Activated T-helper 9 cell treated with anti-CD3 and anti-CD28 coated beads, Interleukin-2, amount 50 U/mL, for 16 hours (primary cell): ENCODE measurements around the gene KLHL20.
"Not testable (repeated sequence)": the region's sequence is repeated elsewhere in the genome, so short reads cannot be mapped to it uniquely, and the experiment has no call there.

Source experiments
- DNase-seq: peaks from one replicate; pipeline ENCODE4 v3.0.0-alpha.2; 2020; ENCODE audit warnings: low read depth

The KLHL20 gene

DNA sequence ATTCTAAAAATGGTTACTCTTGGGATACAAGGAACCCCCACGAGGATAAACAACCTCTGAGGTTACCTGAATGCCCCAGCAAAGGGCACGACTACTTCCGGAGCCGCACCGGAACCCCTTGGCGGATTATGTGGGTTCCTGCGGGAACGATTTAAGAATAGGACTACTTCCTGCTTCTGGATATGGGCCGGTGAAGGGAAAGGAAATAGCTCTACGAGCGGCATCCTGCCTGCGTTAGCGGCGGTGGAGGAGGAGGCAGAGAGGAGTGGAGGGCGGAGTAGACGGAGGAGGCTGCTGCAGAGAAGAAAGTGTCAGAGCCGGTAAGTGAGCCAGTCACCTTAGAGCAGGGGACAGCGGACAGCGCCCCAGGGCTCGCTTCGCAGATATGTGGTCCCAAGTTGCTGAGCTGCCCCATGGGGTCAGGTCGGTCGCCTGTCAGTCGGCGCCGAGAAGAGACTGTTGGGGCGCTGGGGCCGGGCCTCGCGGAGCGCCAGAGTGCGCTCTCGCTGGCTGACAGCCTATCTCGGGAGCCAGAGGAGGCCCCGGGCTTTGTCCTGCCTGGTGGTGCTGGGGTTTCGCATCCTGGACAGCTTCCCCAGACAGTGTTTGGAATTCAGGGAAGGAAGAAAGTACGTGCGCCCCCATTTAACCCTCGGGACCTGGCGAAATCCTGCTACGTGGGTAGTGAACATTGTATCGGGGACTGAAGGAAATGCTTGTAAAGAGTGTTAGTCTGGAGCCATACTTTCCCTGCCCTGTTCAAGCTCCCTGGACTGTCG is at the start of gene KLHL20:
Gene KLHL20, plus strand, starts transcription at position 223 of the 779 bp plus-strand sequence. CDS start 1,063 bp downstream, outside the sequence.
- DNase-seq = peak; percentile 76

DNA sequence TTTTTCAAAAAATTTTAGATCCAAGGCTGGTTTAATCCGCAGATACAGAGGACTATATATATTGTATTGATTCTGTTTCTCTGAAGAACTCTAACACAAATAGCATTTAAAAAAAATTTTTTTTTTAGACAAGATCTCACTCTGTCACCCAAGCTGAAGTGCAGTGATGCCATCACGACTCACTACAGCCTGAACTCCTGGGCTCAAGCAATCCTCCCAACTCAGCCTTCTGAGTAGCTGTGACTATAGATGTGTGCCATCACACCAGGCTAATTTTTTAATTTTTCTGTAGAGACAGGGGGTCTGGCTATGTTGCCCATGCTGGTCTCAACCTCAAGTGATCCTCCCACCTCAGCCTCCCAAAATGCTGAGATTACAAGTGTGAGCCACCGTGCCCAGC is 48.1 kb upstream of the KLHL20 start:
- DNase-seq = no peak

GRCh38 chr1:173669491-173669941 is 45.3 kb upstream of the KLHL20 start, which contains the start of gene ANKRD45:
TSS of gene ANKRD45 (minus strand) at chr1:173669851. CDS start at chr1:173659418, 10,433 bp downstream.
- DNase-seq = no peak

DNA sequence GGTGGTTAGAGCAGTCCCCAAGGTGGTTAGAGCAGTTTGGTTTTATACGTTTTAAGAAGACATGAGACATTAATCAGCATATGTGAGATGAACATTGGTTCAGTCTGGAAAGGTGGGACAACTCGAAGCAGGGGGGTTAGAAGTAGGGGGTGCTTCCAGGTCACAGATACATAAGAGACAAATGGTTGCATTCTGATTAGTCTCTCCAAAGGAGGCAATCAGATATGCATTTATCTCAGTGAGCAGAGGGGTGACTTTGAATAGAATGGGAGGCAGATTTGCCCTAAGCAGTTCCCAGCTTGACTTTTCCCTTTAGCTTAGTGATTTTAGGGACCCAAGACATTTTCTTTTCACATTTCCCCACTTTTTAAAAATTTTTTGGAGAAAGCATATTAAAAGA is 40.3 kb upstream of the KLHL20 start:
- not testable (repeated sequence) for DNase-seq

- DNase-seq = not testable (repeated sequence)
These were observed 34.6 kb upstream of the KLHL20 start for GRCh38 chr1:173680152-173680551.

DNA sequence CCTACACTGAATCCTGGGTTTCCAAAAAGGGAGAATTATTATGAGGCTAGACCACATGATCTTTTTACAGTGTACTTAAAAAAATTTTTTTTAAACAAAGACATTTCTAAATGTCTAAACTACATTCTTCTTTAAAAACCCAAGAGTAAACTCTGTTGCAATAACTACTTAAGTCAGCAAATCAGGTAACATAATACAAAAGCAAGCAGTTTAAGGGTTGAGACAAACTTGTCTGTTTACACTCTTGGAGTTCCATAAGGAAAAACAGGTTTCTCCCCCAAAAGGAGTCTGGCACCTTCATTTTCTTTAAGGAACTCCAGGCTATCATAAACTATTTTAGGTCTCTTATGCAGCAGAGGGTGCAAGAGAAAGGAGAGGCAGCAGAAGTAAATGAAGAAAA is 32.6 kb upstream of the KLHL20 start:
- no peak for DNase-seq

DNA sequence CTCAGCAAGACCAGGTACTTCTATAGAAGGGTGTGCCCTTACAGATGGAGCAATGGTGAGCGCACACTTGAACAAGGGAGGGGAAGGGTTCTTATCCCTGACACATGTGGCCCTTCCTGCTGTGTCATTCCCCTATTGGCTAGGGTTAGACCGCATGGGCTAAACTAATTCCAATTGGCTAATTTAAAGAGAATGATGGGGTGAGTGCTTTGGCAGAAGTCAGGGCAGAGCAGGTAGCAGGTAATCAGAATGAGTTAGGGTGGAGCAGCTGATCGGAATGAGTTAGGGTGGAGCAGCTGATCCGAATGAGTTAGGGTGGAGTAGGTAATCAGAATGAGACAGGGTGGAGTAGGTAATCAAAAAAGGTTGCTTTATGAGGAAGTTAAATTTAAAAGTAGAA is 30.9 kb upstream of the KLHL20 start:
- DNase-seq = not testable (repeated sequence)

DNA sequence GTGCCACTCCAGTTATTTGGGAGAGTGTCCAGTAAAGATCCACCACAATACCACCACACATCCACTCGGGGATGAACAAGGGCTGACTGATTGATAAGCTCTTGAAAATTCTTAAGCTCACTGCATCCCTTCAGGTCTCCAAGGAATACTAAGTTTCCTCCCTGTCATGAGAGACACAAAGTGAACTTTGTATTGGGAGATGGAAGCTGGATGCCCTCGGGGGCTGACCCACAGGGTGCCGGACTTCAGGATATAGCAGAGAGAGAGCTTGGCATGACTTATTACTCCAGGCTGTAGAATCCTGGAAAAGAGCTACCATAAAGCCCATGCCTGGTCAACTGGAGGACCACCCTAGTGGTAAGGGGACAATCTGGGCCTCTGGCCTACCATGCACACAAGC is 29.7 kb upstream of the KLHL20 start:
- DNase-seq = not testable (repeated sequence)

DNA sequence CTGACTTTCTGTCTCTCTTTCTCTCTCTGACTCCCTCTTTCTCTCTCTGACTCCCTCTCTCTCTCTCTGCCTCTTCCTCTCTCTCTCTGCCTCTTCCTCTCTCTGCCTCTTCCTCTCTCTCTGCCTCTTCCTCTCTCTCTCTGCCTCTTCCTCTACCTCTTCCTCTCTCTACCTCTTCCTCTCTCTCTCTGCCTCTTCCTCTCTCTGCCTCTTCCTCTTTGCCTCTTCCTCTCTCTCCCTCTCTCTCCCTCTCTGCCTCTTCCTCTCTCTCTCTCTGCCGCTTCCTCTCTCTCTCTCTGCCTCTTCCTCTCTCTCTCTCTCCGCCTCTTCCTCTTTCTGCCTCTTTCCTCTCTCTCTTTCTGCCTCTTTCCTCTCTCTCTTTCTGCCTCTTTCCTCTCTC is 26.5 kb upstream of the KLHL20 start:
- no peak for DNase-seq

DNA sequence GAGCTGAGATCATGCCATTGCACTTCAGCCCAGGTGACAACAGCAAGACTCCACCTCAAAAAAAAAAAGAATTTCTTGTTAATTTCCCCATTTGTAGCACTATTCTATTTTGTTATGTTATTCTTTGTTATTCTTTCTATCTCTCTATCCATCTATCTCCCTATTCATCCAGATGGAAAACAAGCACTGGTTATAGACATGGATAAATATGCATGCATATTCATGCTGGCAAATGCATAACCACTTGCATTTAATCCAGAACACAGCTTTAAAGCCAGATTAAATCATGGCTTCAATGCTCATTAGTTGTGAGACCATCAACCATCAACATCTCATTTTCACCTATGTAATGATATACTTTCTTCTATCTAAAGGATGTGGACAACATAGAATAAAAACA is 21.5 kb upstream of the KLHL20 start:
- DNase-seq = no peak

GRCh38 chr1:173701299-173701698 is 13.5 kb upstream of the KLHL20 start:
- DNase-seq = not testable (repeated sequence)

GRCh38 chr1:173702736-173703135 is 12.0 kb upstream of the KLHL20 start:
- no peak for DNase-seq

DNA sequence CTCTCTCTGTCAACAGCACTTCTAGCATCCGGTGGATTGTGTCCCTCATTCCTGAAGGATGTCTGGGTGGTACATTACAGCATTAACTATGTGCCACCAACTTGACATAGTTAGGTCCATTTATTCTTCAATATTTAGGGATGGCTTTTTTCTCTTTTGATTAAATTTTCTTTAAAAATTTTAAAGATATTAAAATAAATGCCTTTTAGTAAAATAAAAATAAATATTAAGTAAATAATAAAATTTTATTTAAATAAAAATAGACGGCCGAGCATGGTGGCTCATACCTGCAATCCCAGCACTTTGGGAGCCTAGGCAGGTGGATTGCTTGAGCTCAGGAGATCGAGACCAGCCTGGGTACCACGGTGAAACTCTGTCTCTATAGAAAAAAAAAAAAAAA is 9.7 kb upstream of the KLHL20 start:
- no peak for DNase-seq

GRCh38 chr1:173708787-173709186 is 6.0 kb upstream of the KLHL20 start:
- no peak for DNase-seq

DNA sequence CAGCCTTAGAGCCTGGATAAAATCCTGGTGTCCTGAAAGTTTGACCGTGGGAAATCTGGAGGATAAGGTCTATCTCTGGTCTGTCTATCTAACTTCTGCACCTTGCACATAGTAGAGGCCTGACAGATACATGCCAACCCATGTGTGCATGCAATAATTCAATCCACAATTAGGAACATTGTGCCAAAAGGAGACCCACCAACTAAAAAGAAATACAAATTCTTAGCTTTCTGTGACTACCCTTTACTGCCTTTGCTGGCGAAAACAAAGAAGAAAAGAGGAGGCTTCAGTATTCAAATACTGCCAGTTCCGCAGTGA is 381 bp upstream of the KLHL20 start:
- DNase-seq = no peak

DNA sequence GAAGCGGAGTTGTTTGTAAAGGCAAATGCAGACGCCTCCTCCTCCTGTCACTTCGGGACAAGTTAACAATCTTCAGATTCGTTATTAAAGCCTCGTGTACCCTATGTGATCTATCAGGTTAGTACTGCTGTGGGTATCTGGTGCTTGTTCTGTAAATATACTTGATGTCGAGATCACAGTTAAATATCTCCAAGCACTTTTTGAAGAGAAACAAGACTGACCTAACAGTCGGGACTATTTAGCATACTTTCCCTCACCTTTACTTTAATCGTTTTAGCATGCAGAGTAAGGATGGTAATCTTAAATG is 710 bp downstream of the KLHL20 start:
- DNase-seq = no peak

DNA sequence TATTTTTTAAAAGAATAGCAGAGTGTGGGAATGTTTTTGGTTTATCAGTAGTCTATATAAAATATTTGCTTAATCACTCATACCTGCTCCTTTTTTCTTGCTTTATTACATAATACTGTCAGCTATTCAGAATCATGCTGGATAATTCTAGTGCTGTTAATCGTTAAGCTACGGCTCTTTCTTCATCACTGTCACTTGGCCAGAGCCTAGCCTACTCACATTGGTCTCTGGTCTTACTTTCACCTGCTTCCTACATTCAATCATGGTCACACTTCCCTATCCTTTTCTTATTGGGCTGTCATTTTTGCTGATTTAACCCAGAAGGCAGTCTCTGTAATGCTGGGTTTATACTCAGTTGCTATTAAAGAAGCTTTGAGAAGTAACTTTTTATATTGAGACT is 2.5 kb downstream of the KLHL20 start:
- no peak for DNase-seq

- not testable (repeated sequence) for DNase-seq
These were observed 16.6 kb downstream of the KLHL20 start for GRCh38 chr1:173731331-173731730.

DNA sequence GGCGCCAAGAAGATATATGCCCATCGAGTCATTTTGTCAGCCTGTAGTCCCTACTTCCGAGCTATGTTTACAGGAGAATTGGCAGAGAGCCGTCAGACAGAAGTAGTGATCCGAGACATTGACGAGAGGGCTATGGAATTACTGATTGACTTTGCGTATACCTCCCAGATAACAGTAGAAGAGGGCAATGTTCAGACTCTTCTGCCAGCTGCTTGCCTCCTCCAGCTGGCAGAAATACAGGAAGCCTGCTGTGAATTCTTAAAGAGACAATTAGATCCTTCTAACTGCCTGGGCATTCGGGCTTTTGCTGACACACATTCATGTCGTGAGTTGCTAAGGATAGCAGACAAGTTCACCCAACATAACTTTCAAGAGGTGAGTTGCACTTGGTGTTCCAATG is 19.1 kb downstream of the KLHL20 start:
- DNase-seq = no peak

- DNase-seq = not testable (repeated sequence)
These were observed 21.3 kb downstream of the KLHL20 start for GRCh38 chr1:173736104-173736503.

- no peak for DNase-seq
These were observed 27.6 kb downstream of the KLHL20 start for GRCh38 chr1:173742203-173742886.

- no peak for DNase-seq
These were observed 29.9 kb downstream of the KLHL20 start for GRCh38 chr1:173744651-173745050.

- no peak for DNase-seq
These were observed 34.4 kb downstream of the KLHL20 start for GRCh38 chr1:173749137-173749536.

- no peak for DNase-seq
These were observed 39.0 kb downstream of the KLHL20 start for GRCh38 chr1:173753830-173754229.
